Measurements from ENCODE around the gene PEX14.

DNA sequence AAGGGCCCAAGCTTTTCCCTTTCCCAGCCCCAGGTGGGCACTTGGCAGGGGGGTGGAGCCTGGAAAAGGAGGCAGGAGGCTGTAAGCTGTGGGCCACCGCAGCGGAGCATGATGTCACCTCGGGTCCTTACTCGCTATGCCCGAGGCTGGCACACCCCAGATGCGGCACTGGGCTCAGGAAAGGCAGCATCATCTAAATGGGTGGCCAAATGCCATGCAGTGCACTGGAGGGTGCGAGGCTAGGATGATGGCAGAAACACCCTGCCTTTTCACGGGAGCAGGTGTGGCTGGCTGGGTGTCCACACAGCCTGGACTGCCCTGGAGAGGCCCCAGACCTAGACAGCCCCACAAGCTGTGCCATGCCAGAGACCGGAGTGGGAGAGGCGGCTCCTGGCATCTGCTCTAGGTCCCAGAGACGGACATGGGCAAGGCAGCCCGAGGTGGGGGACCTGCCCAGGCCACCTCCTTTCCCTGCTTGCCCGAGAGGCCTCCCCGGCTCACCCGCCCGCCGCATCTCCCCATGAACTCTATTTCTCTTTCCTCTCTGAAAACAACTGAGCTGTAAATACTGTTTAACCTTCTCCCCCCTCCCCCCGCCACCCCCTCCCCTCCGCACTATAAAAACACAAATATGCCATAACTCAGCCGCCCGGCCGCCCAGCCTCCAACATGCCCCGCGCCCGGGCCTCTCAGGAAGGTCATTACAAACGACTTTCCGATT, 197.0 kb downstream of the PEX14 start:
- no peak for TF ChIP-seq ZNF274 (IDR thresholded peaks at IDR 0.05; ENCODE audit: low read depth, low read length)
- TF ChIP-seq YY1 (IDR thresholded peaks at IDR 0.05; ENCODE audit: insufficient read depth, insufficient read length) = no peak

Data from NT2/D1 (cell line).